ENCODE data around the gene TXNDC12. TPM values are rescaled to one million over a fixed set of nuclear protein-coding genes. Genes with fewer than 3 reads are reported as not detected.

The TXNDC12 gene
- total RNA-seq, 1 donor from 2014 or later = 35.5 TPM

DNA sequence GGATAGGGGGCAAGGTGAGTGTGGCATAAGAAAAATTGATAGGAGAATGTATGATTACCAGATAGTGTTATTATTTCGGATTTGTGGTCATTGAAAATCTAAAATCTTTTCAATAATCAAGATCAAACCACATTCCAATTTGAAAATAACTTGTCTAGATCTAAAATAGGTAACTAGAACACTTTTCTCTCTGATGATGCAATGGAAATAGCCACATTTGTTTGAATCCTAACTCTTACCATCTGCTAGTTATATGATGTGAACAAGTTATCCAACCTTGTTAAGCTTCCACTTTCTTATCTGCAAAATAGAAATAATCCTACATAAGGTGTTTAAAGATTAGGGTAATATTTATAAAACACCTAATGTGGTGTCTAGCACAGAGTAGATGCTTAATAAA lies 4.9 kb upstream of the TXNDC12 start:
- H3K4me3 ChIP-seq (ENCODE audit: low read depth, low read length) = no peak overlapping the region
- TF ChIP-seq, protein P1, sequence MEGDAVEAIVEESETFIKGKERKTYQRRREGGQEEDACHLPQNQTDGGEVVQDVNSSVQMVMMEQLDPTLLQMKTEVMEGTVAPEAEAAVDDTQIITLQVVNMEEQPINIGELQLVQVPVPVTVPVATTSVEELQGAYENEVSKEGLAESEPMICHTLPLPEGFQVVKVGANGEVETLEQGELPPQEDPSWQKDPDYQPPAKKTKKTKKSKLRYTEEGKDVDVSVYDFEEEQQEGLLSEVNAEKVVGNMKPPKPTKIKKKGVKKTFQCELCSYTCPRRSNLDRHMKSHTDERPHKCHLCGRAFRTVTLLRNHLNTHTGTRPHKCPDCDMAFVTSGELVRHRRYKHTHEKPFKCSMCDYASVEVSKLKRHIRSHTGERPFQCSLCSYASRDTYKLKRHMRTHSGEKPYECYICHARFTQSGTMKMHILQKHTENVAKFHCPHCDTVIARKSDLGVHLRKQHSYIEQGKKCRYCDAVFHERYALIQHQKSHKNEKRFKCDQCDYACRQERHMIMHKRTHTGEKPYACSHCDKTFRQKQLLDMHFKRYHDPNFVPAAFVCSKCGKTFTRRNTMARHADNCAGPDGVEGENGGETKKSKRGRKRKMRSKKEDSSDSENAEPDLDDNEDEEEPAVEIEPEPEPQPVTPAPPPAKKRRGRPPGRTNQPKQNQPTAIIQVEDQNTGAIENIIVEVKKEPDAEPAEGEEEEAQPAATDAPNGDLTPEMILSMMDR (IDR thresholded peaks at IDR 0.05; ENCODE audit: insufficient read depth, low read length, severe bottlenecking) = no peak
- DNase-seq (ENCODE audit: low read depth) (no peak), FAIRE-seq (no peak)
- H3K36me3 ChIP-seq (ENCODE audit: control insufficient read depth, insufficient read depth, low read length) = peaks cover 23% of the 10 kb centered on the region
- H3K27me3 ChIP-seq (ENCODE audit: control insufficient read depth, insufficient read depth, low read length) = no peaks in the 10 kb centered on the region

- Histone ChIP-seq H3K4me3 (ENCODE audit: low read depth, low read length) (no peak overlapping the region), H3K36me3 (ENCODE audit: control insufficient read depth, insufficient read depth, low read length) (peaks cover 23% of the 10 kb centered on the region), H3K27me3 (ENCODE audit: control insufficient read depth, insufficient read depth, low read length) (no peaks in the 10 kb centered on the region)
- DNase-seq (ENCODE audit: low read depth) (peak; percentile 68), FAIRE-seq (no peak)
- TF ChIP-seq, protein P1 (IDR thresholded peaks at IDR 0.05; ENCODE audit: insufficient read depth, low read length, severe bottlenecking) = no peak
Measured at GRCh38 chr1:52059321-52059720, 4.3 kb upstream of the TXNDC12 start.

- no peak for DNase-seq (ENCODE audit: low read depth)
- H3K36me3 ChIP-seq (ENCODE audit: control insufficient read depth, insufficient read depth, low read length) = peaks cover 18% of the 10 kb centered on the region
- no peak overlapping the region for H3K4me3 ChIP-seq (ENCODE audit: low read depth, low read length)
- FAIRE-seq = no peak
- TF ChIP-seq, protein P1 (IDR thresholded peaks at IDR 0.05; ENCODE audit: insufficient read depth, low read length, severe bottlenecking) = no peak
- no peaks in the 10 kb centered on the region for H3K27me3 ChIP-seq (ENCODE audit: control insufficient read depth, insufficient read depth, low read length)
Measured at GRCh38 chr1:52057876-52058415, 3.0 kb upstream of the TXNDC12 start.

DNA sequence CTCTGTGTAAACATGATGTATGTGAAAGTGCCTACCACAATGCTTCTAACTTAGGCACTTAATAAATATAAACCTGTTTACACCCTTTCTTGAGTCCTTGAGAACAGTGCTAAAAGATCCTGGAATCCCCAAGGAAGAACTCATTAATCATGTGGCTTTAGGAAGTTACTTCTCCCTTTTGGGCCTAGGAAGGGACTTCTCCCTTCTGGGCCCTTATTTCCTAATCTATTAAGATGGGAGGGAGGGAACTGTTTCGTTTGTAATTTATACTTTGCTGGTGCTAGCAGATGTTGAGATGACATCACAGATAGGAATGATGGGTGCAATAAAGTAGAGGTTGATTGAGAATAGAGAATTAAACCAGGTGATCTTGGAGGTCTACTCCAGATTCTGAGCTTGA lies 2.3 kb upstream of the TXNDC12 start:
- Histone ChIP-seq H3K36me3 (ENCODE audit: control insufficient read depth, insufficient read depth, low read length) (peaks cover 15% of the 10 kb centered on the region), H3K4me3 (ENCODE audit: low read depth, low read length) (peak overlapping the region; percentile 62), H3K27me3 (ENCODE audit: control insufficient read depth, insufficient read depth, low read length) (no peaks in the 10 kb centered on the region)
- TF ChIP-seq, protein P1 (IDR thresholded peaks at IDR 0.05; ENCODE audit: insufficient read depth, low read length, severe bottlenecking) = no peak
- DNase-seq (ENCODE audit: low read depth) (peak; percentile 15), FAIRE-seq (no peak)

GRCh38 chr1:52056937-52057231 lies 1.9 kb upstream of the TXNDC12 start:
- Histone ChIP-seq H3K27me3 (ENCODE audit: control insufficient read depth, insufficient read depth, low read length) (no peaks in the 10 kb centered on the region), H3K36me3 (ENCODE audit: control insufficient read depth, insufficient read depth, low read length) (peaks cover 17% of the 10 kb centered on the region), H3K4me3 (ENCODE audit: low read depth, low read length) (peak overlapping the region; percentile 62)
- TF ChIP-seq, protein P1 (IDR thresholded peaks at IDR 0.05; ENCODE audit: insufficient read depth, low read length, severe bottlenecking) = no peak
- DNase-seq (ENCODE audit: low read depth) (no peak), FAIRE-seq (no peak)
